Natural killer cell (primary cell): ENCODE measurements around the gene MMP3. TPM values are rescaled to one million over a fixed set of nuclear protein-coding genes. Genes with fewer than 3 reads are reported as not detected.

Experiments used
- ATAC-seq, 3 donors: fragments of 150-1000 bp in 2 of 3; fragments of 200-7000 bp in 1 of 3; cut with Tn5 transposase; 1 replicate in 1 of 3; 2 replicates in 2 of 3; pipeline ENCODE4 v1.10.0; 2021; ENCODE audit warnings: mild to moderate bottlenecking in 2 of 3, moderate library complexity in 2 of 3
- DNase-seq, 2 donors: peaks; one replicate each; pipeline versions ENCODE4 v3.0.0 to v3.0.0-alpha.2; 2013 to 2021; ENCODE audit warnings: mixed read lengths in 1 of 2
- H3K27ac ChIP-seq: one replicate; pipeline ENCODE4 v1.5.1; 2013; ENCODE audit warnings: mild to moderate bottlenecking, low read length
- H3K27me3 ChIP-seq: one replicate; pipeline ENCODE4 v1.6.1; 2013; ENCODE audit warnings: low read length; ENCODE audit not compliant: control insufficient read depth, insufficient read depth
- H3K36me3 ChIP-seq: one replicate; pipeline ENCODE4 v1.6.1; 2013; ENCODE audit warnings: low read length; ENCODE audit not compliant: control insufficient read depth, insufficient read depth
- H3K4me1 ChIP-seq: one replicate; pipeline ENCODE4 v1.6.1; 2013; ENCODE audit warnings: low read length; ENCODE audit not compliant: control insufficient read depth, insufficient read depth
- H3K4me3 ChIP-seq: one replicate; pipeline ENCODE4 v1.5.1; 2013; ENCODE audit warnings: low read length
- H3K9me3 ChIP-seq: one replicate; pipeline ENCODE4 v1.6.1; 2013; ENCODE audit warnings: low read length; ENCODE audit not compliant: control insufficient read depth, insufficient read depth
- H3K27ac Mint-ChIP-seq, 2 donors: one replicate each; pipeline ENCODE4 v1.8.0; 2022; ENCODE audit warnings: mild to moderate bottlenecking in 2 of 2, mixed read lengths in 2 of 2, moderate library complexity in 1 of 2
- H3K27me3 Mint-ChIP-seq, 2 donors: one replicate each; pipeline ENCODE4 v1.8.0; 2022; ENCODE audit warnings: low read depth in 2 of 2, mixed read lengths in 2 of 2
- H3K36me3 Mint-ChIP-seq: one replicate; pipeline ENCODE4 v1.8.0; 2022; ENCODE audit warnings: mixed read lengths
- H3K4me1 Mint-ChIP-seq, 2 donors: one replicate each; pipeline ENCODE4 v1.8.0; 2022; ENCODE audit warnings: mixed read lengths in 2 of 2
- H3K4me3 Mint-ChIP-seq: one replicate; pipeline ENCODE4 v1.8.0; 2022; ENCODE audit warnings: mild to moderate bottlenecking, moderate library complexity, mixed read lengths
- H3K9me3 Mint-ChIP-seq, 2 donors: one replicate each; pipeline ENCODE4 v1.8.0; 2022; ENCODE audit warnings: mixed read lengths in 2 of 2
- CTCF ChIP-seq: fragments of 200-600 bp; IDR thresholded peaks from one replicate; pipeline ENCODE4 v1.8.0; 2022; ENCODE audit warnings: antibody characterized with exemption
- WGBS: methylation state at CpG from one replicate; pipeline ENCODE4 v1.1.7; 2013; ENCODE audit warnings: missing lambda C conversion rate; ENCODE audit not compliant: insufficient coverage; 5-methylcytosine and 5-hydroxymethylcytosine counted together
- intact Hi-C: fragments of 100-400 bp; cut with micrococcal nuclease; formaldehyde crosslinking; loops from one replicate; pipeline ENCODE4 v1.14.2; 2022
- total RNA-seq, 4 donors: library from RNA; stranded (reverse); fragments of 120-200 nt in 1 of 4; gene quantifications; one replicate each; pipeline versions ENCODE4 v1.2.3 to v1.2.4, GENCODE V29; 2013 to 2022

The MMP3 gene
- total RNA-seq, 3 donors from 2014 or later (not counting 1 experiment from before 2014, with no cell fraction given) = not detected

GRCh38 chr11:102792604-102793003 lies 50.8 kb downstream of the MMP3 start:
- Histone ChIP-seq H3K4me1 (no peaks in the 10 kb centered on the region), H3K27ac (no peak overlapping the region), H3K27me3 (no peaks in the 10 kb centered on the region), H3K36me3 (no peaks in the 10 kb centered on the region), H3K9me3 (no peaks in the 10 kb centered on the region), H3K4me3 (no peak overlapping the region)
- intact Hi-C loops = no loop called here
- Mint-ChIP-seq H3K9me3 (no peaks in the 10 kb centered on the region), H3K4me3 (no peak overlapping the region), H3K27ac (no peak overlapping the region), H3K36me3 (no peaks in the 10 kb centered on the region), H3K4me1 (no peaks in the 10 kb centered on the region), H3K27me3 (no peaks in the 10 kb centered on the region)
- no peak for DNase-seq
- 83% methylated on average over 5 of the region's 5 CpGs for WGBS
- ATAC-seq = no peak
- no peak for TF ChIP-seq CTCF

GRCh38 chr11:102791271-102792036 lies 52.0 kb downstream of the MMP3 start:
- intact Hi-C loops = no loop called here
- H3K27me3 Mint-ChIP-seq = no peaks in the 10 kb centered on the region
- Histone ChIP-seq H3K36me3 (no peaks in the 10 kb centered on the region), H3K4me3 (no peak overlapping the region), H3K27ac (no peak overlapping the region), H3K9me3 (no peaks in the 10 kb centered on the region), H3K27me3 (no peaks in the 10 kb centered on the region), H3K4me1 (no peaks in the 10 kb centered on the region)
- 85% methylated on average over 4 of the region's 4 CpGs for WGBS
- no peak overlapping the region for H3K4me3 Mint-ChIP-seq
- no peaks in the 10 kb centered on the region for H3K4me1 Mint-ChIP-seq
- no peak for DNase-seq
- H3K27ac Mint-ChIP-seq = no peak overlapping the region
- no peaks in the 10 kb centered on the region for H3K36me3 Mint-ChIP-seq
- no peak for ATAC-seq
- no peaks in the 10 kb centered on the region for H3K9me3 Mint-ChIP-seq
- no peak for TF ChIP-seq CTCF

GRCh38 chr11:102788334-102788995 lies 54.9 kb downstream of the MMP3 start:
- 91% methylated on average over 8 of the region's 8 CpGs for WGBS
- Histone ChIP-seq H3K4me3 (no peak overlapping the region), H3K27me3 (no peaks in the 10 kb centered on the region), H3K9me3 (no peaks in the 10 kb centered on the region), H3K36me3 (no peaks in the 10 kb centered on the region), H3K27ac (no peak overlapping the region), H3K4me1 (no peaks in the 10 kb centered on the region)
- ATAC-seq (no peak), DNase-seq (no peak)
- Mint-ChIP-seq H3K27ac (no peak overlapping the region), H3K4me1 (no peaks in the 10 kb centered on the region), H3K27me3 (no peaks in the 10 kb centered on the region), H3K4me3 (no peak overlapping the region), H3K9me3 (peaks cover 2 to 3% of the 10 kb centered on the region in 2 donors), H3K36me3 (no peaks in the 10 kb centered on the region)
- intact Hi-C loops = no loop called here
- TF ChIP-seq CTCF = no peak

Other genes starting within 250 kb of the MMP3 start
- not detected for gene MMP20, start 218.3 kb downstream of the MMP3 start, total RNA-seq
- not detected for gene MMP27, start 137.8 kb downstream of the MMP3 start, total RNA-seq
- gene MMP8, start 118.7 kb downstream of the MMP3 start, total RNA-seq = under 1 TPM in 1 of 3 donors, not detected in 2; 0.16 TPM
- not detected for gene MMP10, start 63.0 kb downstream of the MMP3 start, total RNA-seq
- not detected for gene MMP1, start 45.4 kb downstream of the MMP3 start, total RNA-seq
- gene MMP12, start 31.4 kb upstream of the MMP3 start, total RNA-seq = not detected
- gene MMP13, start 112.1 kb upstream of the MMP3 start, total RNA-seq = not detected
- 10 to 100 TPM; 11.2 to 16.8 (median 15.2) TPM for gene DCUN1D5, start 248.6 kb upstream of the MMP3 start, total RNA-seq